ENCODE measurements around the gene PERM1.
"Not testable (repeated sequence)": the region's sequence is repeated elsewhere in the genome, so short reads cannot be mapped to it uniquely, and the experiment has no call there.

The PERM1 gene

DNA sequence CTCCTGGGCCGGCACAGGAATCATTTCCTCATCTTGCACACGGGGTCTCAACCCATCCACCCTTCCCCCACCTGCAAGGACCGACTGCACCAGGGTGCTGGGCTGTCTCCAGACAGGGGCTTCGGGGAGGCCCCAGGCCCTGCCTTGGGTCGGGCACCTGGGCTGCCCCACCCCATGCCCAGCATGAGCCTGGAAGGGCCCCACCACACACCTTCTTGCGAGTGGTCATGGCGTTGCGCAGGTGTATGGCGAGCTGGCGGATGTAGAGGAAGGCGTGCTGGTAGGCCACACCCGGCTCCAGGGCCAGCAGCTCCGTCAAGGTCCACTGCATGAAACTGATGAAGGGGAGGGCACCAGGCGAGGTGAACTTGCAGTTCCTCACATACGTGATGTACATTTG is 29.7 kb downstream of the PERM1 start:
- ATAC-seq (replicated peaks) = no peak
- Mint-ChIP-seq H3K36me3 (peaks cover 70 to 83% of the 10 kb centered on the region in 2 donors), H3K4me3 (no peak overlapping the region), H3K9me3 (no peaks in the 10 kb centered on the region), H3K27me3 (no peaks in the 10 kb centered on the region), H3K4me1 (peaks cover 14 to 27% of the 10 kb centered on the region in 2 donors), H3K27ac (no peak overlapping the region)
- DNase-seq = no peak

DNA sequence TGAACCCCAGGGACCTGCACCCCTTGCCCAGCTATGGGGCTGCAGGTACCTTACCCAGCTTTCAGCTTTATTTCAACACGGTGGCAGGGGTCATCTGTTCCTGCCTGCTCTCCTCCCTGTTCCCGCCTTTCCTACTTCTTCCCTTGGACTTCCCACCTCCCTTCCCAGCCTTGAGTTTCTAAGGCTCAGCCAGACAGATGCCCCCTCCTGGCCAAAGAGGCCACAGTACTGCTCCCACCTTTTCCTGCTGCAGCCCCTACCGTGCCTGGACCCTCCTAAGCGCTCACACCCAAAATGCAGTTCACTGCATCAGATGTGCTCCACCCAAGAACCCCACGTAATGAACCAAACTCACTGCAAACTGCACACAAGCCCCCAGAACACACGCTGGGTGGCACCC is 30.5 kb downstream of the PERM1 start:
- Mint-ChIP-seq H3K27ac (no peak overlapping the region), H3K4me1 (peaks cover 10 to 18% of the 10 kb centered on the region in 2 donors), H3K36me3 (peaks cover 71 to 84% of the 10 kb centered on the region in 2 donors), H3K4me3 (no peak overlapping the region), H3K9me3 (no peaks in the 10 kb centered on the region), H3K27me3 (no peaks in the 10 kb centered on the region)
- ATAC-seq (replicated peaks) = no peak
- no peak for DNase-seq

- ATAC-seq (replicated peaks) = no peak
- Mint-ChIP-seq H3K27ac (no peak overlapping the region), H3K4me3 (no peak overlapping the region)
Measured at GRCh38 chr1:950881-951280, 31.0 kb downstream of the PERM1 start.

DNA sequence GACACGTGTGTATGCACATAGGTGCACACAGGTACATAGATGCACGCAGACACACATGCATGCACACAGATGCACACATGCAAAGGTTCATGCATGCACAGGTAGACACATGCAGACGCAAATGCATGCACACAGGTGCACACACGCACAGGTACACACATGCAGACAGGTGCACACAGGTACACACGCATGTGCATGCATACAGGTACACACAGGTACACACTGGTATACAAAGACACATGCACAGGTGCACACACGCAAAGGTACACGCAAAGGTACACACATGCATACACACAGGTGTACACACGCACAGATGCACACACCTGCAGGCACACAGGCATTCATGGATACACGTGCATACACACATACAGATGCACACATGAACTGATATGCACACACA is 31.6 kb downstream of the PERM1 start:
- no peak overlapping the region for H3K4me3 Mint-ChIP-seq
- no peak for DNase-seq
- H3K9me3 Mint-ChIP-seq = no peaks in the 10 kb centered on the region
- ATAC-seq (replicated peaks) = no peak
- H3K27me3 Mint-ChIP-seq = no peaks in the 10 kb centered on the region
- peaks cover 8 to 15% of the 10 kb centered on the region in 2 donors for H3K4me1 Mint-ChIP-seq
- H3K36me3 Mint-ChIP-seq = peaks cover 74 to 88% of the 10 kb centered on the region in 2 donors
- H3K27ac Mint-ChIP-seq = no peak overlapping the region

More at GRCh38 chr1:950881-951280, 31.0 kb downstream of the PERM1 start:
- Mint-ChIP-seq H3K36me3 (peaks cover 74 to 85% of the 10 kb centered on the region in 2 donors), H3K27me3 (no peaks in the 10 kb centered on the region), H3K4me1 (peaks cover 10 to 16% of the 10 kb centered on the region in 2 donors), H3K9me3 (no peaks in the 10 kb centered on the region)
- DNase-seq = no peak

DNA sequence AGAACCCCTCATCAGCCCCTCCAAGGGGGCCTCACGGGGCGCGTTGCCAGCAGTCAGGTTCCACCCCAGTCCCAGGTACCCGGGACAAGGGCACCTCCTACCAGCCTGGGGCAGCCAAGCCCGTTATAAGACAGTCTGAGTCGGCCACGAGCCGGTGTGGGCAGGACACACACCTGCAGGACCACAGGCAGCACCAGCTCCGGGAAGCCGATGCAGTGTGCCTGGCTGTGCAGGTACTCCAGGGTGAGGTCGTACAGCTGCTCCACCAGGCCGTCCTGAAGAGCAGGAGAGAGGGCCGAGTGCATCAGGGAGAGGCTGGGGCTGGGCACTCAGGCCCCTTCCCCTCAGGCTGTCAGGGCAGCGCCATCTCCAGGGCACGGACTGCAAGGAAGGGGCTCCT is 33.9 kb downstream of the PERM1 start:
- no peak for ATAC-seq (replicated peaks)
- H3K4me3 Mint-ChIP-seq = no peak overlapping the region
- peaks cover 6 to 9% of the 10 kb centered on the region in 2 donors for H3K4me1 Mint-ChIP-seq
- peaks cover 66 to 79% of the 10 kb centered on the region in 2 donors for H3K36me3 Mint-ChIP-seq
- H3K9me3 Mint-ChIP-seq = no peaks in the 10 kb centered on the region
- DNase-seq = no peak
- no peak overlapping the region for H3K27ac Mint-ChIP-seq
- peaks cover 0 to 5% of the 10 kb centered on the region in 2 donors for H3K27me3 Mint-ChIP-seq

DNA sequence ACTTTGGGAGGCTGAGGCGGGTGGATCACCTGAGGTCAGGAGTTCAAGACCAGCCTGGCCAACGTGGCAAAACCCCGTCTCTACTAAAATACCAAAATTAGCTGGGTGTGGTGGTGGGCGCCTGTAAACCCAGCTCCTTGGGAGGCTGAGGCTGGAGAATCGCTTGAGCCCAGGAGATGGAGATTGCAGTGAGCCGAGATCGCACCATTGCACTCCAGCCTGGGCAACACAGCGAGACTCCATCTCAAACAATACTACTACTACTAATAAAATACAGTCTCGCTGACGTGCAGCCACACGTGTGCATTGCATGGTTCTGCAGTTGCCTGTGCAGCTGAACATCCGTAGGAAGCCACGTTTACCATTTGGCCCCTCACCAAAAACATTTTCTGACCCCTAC is 35.1 kb downstream of the PERM1 start:
- H3K27ac Mint-ChIP-seq; ATAC-seq (replicated peaks); H3K9me3 Mint-ChIP-seq; H3K4me3 Mint-ChIP-seq; H3K27me3 Mint-ChIP-seq; DNase-seq: not testable (repeated sequence)
- peaks cover 4 to 10% of the 10 kb centered on the region in 2 donors for H3K4me1 Mint-ChIP-seq
- peaks cover 63 to 73% of the 10 kb centered on the region in 2 donors for H3K36me3 Mint-ChIP-seq

- no peak for ATAC-seq (replicated peaks)
- peaks cover 56 to 64% of the 10 kb centered on the region in 2 donors for H3K36me3 Mint-ChIP-seq
Measured at GRCh38 chr1:945688-946556, 36.0 kb downstream of the PERM1 start.

DNA sequence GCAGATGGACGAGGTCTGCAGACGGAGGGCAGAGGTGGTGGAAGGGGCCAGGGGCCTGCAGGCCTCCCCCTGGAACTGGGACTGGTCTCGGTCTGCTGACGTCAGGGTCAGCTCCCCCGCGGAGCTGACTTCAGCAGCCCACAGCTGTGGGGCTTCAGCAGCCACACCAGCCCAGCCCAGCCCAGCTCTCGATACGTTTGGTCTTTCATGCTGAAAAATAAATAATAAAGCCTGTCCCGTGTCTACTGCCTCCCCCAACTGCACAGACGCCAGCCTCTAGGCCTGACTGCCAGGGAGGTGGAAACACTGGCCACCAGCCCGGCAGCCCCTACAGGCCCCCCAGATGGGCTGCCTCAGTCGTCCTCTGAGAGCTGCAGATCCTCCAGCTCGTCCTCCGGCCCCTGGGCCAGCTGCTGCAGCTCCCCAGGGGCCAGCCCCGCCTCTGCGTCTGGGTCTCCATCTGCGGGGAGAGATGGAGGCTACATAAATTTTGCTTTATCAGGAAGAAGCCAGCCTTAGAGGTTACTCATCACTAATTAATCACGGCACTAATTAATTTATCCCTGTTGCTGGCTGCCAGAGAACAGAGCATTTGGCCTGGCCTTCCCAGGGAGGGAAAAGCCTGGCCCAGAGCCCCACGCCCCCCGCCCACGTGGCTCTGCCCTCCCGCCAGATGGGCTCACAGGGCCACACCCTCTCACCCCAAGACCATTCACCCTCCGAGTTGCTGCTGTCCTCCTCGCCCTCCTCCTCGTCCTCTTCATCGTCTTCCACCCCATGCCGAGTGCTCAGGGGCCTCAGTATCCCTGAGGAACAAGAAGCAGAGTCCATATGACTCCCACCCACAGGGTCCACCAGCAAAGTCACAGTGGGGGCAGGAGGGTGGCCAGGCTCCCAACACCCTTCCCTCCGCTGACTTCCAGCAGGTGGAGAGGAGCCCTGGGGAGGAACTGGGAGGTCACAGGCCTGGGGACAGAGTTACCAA is 37.3 kb downstream of the PERM1 start:
- Mint-ChIP-seq H3K27me3 (peaks cover 9 to 18% of the 10 kb centered on the region in 2 donors), H3K36me3 (peaks cover 48 to 51% of the 10 kb centered on the region in 2 donors), H3K4me3 (no peak overlapping the region), H3K9me3 (no peaks in the 10 kb centered on the region), H3K27ac (no peak overlapping the region), H3K4me1 (peaks cover 7 to 21% of the 10 kb centered on the region in 2 donors)
- ATAC-seq (replicated peaks) (no peak), DNase-seq (no peak)

More at GRCh38 chr1:945688-946556, 36.0 kb downstream of the PERM1 start:
- Mint-ChIP-seq H3K4me1 (peaks cover 5 to 17% of the 10 kb centered on the region in 2 donors), H3K4me3 (no peak overlapping the region), H3K27ac (no peak overlapping the region), H3K27me3 (peaks cover 6 to 12% of the 10 kb centered on the region in 2 donors), H3K9me3 (no peaks in the 10 kb centered on the region)
- DNase-seq = no peak

- Mint-ChIP-seq H3K27ac (no peak overlapping the region), H3K4me1 (peaks cover 10 to 26% of the 10 kb centered on the region in 2 donors), H3K36me3 (peaks cover 39 to 42% of the 10 kb centered on the region in 2 donors), H3K27me3 (peaks cover 16 to 27% of the 10 kb centered on the region in 2 donors), H3K4me3 (no peak overlapping the region), H3K9me3 (no peaks in the 10 kb centered on the region)
- ATAC-seq (replicated peaks) (no peak), DNase-seq (no peak)
Measured at GRCh38 chr1:943545-944340, 38.1 kb downstream of the PERM1 start.

- DNase-seq (no peak), ATAC-seq (replicated peaks) (no peak)
- no peaks in the 10 kb centered on the region for H3K9me3 Mint-ChIP-seq
- H3K27me3 Mint-ChIP-seq = peaks cover 23 to 35% of the 10 kb centered on the region in 2 donors
- no peak overlapping the region for H3K27ac Mint-ChIP-seq
- no peak overlapping the region for H3K4me3 Mint-ChIP-seq
- H3K36me3 Mint-ChIP-seq = peaks cover 34 to 35% of the 10 kb centered on the region in 2 donors
- H3K4me1 Mint-ChIP-seq = peaks cover 12 to 26% of the 10 kb centered on the region in 2 donors
Measured at GRCh38 chr1:942864-943533, 38.9 kb downstream of the PERM1 start.

- ATAC-seq (replicated peaks) (peak; percentile 4 to 11), DNase-seq (no peak)
- Mint-ChIP-seq H3K36me3 (peaks cover 28 to 29% of the 10 kb centered on the region in 2 donors), H3K4me1 (peaks cover 14 to 26% of the 10 kb centered on the region in 2 donors), H3K27ac (no peak overlapping the region), H3K9me3 (no peaks in the 10 kb centered on the region), H3K4me3 (peak overlapping the region in 1 of 2 donors; percentile 6), H3K27me3 (peaks cover 28 to 39% of the 10 kb centered on the region in 2 donors)
Measured at GRCh38 chr1:942411-942821, 39.5 kb downstream of the PERM1 start.

GRCh38 chr1:941588-942383 is 40.1 kb downstream of the PERM1 start:
- ATAC-seq (replicated peaks) = peak; percentile 38
- Mint-ChIP-seq H3K36me3 (peaks cover 23 to 24% of the 10 kb centered on the region in 2 donors), H3K4me3 (peak overlapping the region; percentile 75 to 80)

More at GRCh38 chr1:941588-942383, 40.1 kb downstream of the PERM1 start:
- Mint-ChIP-seq H3K27ac (peak overlapping the region; percentile 80), H3K27me3 (peaks cover 34 to 43% of the 10 kb centered on the region in 2 donors), H3K9me3 (no peaks in the 10 kb centered on the region), H3K4me1 (peaks cover 14 to 26% of the 10 kb centered on the region in 2 donors)
- no peak for DNase-seq
